Left ventricle myocardium superior (tissue), 1 donor: ENCODE results near the gene SWT1. TPM values are rescaled to one million over a fixed set of nuclear protein-coding genes. Genes with fewer than 3 reads are reported as not detected.
"Not testable (repeated sequence)": the region's sequence is repeated elsewhere in the genome, so short reads cannot be mapped to it uniquely, and the experiment has no call there.

ENCODE experiments used
- ATAC-seq: fragments of 200-7000 bp; cut with Tn5 transposase; one replicate; pipeline ENCODE4 v1.9.1; 2020; ENCODE audit warnings: mild to moderate bottlenecking, moderate library complexity
- DNase-seq: peaks from one replicate; pipeline ENCODE4 v3.0.0-alpha.2; 2020
- intact Hi-C: fragments of 100-400 bp; cut with micrococcal nuclease; formaldehyde crosslinking; loops from one replicate; pipeline ENCODE4 v1.11.0; 2022
- total RNA-seq: library from RNA; stranded (reverse); fragmentation: NEBNext Ultra II Directional; extraction: Animal tissue kit (Norgen Biotek cat#: 25700); gene quantifications from one replicate; pipeline ENCODE4 v1.2.1, GENCODE V29; 2021
- donor health status: DM: no; HTN: yes; CAD: no; lungs with severe emphysema.

Gene SWT1
- total RNA-seq, 1 donor from 2014 or later = 6.8 TPM

DNA sequence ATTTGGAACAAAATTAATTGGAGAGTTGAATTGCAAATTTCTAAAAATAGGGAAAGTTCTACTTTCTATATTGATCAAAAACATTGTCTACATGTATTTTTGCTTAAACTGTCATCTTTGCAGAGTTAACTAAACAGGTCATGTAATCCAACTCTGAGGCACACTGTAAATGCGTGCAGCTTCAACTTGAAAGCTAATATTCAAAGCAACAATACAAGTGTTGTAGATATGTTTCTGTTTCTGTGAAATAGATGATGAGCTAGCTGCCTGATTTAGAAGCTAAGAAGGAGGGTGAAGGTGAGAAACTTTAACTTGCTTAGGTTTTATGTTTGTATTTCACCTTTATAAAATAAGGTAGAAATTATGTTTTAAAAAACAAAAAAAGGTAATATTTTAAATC lies 82.9 kb downstream of the SWT1 start:
- intact Hi-C loops = loop anchor here (5.0 kb wide), 1 partner anchor 432 kb away; no protein-coding TSS in a partner anchor
- DNase-seq = no peak
- peak; percentile 38 for ATAC-seq

DNA sequence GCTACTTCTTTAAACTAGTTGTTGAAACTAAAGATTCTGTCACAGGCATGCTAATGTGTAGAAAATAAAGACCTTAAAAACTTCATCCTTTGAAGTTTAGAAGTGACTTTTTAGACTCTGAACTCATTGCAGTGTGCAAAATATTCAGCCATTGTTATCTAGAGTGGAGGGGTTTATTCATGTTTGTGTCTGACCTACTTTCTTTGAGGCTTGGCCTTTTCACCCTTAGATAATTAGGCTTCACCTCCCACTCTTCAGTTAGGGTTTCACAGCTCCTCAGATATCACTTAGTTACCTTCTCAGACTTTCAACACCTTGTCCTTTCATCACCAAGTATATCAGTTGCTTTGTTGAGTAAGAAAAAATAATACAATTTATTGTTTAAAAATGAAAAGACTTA lies 84.2 kb downstream of the SWT1 start:
- ATAC-seq = no peak
- intact Hi-C loops = loop anchor here (5.0 kb wide), 1 partner anchor 431 kb away; no protein-coding TSS in a partner anchor
- DNase-seq = no peak

DNA sequence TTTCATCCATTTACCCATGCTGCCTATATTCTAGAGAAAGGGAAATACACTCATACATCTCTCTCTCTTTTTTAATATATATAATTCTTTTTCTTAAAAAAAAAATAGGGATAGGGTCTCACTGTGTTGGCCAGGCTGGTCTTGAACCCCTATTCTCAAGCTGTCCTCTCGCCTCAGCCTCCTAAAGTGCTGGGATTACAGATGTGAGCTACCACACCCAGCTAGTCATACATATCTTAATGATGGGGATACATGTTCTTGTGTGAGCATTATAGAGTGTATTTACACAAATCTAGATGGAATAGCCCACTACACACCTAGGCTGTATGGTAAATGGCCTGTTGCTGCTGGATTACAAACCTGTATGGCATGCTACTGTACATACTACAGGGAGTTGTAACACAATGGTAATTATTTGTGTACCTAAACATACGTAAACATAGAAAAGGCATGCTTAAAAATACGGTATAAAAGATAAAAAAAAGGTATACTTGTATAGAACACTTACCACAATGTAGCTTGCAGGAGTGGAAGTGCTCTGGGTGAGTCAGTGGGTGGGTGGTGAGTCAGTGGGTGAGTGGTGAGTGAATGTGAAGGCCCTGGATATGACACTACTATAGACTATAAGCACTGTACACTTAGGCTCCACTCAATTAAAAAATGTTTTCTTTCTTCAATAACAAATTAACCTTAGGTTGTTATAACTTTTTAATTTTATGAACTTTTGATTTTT lies 87.2 kb downstream of the SWT1 start:
- intact Hi-C loops = loop anchor here (5.0 kb wide), 1 partner anchor 428 kb away; no protein-coding TSS in a partner anchor
- DNase-seq (no peak), ATAC-seq (no peak)

DNA sequence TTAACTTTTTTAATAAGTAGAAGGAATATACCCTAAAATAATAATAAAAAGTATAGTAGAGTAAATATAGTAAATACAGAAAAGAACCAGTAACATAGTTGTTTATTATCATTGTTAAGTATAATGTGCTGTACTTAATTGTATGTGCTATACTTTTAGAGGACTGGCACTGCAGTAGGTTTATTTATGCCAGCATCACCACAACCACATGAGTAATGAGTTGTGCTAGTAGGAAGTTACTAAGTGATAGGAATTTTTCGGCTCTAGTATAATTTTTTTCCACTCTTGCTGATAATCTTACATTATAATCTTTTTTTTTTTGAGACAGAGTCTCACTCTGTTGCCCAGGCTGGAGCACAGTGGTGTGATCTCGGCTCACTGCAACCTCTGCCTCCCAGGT lies 88.5 kb downstream of the SWT1 start:
- no peak for DNase-seq
- intact Hi-C loops = no loop called here
- ATAC-seq = no peak

DNA sequence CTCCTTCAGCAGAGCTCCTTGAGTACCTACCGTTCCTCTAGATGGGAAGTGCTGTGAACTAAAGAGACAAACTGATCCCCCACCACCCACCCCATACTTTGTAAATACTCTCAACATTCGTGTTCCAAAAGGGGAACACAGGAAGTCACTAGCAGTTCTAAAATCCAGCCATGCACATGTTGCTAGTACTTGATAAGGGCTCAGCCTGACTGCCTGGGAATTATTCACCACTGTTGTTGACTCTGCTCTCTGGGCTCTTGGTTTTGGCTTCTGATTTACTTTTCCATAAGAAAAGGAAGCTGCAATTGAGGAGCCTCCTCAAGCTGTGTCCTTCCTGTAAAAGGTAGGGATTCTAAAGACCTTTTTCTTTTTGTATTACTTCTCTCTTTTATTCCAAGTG lies 92.6 kb downstream of the SWT1 start:
- DNase-seq = no peak
- intact Hi-C loops = no loop called here
- ATAC-seq = peak; percentile 71

DNA sequence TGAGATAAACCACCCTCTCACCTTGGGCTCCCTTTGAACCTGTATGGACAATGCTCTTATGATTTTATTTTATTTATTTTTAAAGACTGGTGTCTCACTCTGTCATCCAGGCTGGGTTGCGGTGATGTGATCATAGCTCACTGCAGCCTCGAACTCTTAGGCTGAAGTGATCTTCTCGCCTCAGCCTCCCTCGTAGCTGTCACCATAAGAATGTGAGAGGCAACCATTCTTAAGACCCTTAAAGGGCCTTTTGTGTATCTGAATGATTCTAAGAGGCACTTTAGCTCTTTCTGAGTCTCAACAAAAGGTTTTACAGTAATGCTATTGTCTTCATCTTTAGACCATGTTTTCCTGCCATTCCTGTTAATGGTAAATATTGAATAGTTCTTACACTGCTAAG lies 93.1 kb downstream of the SWT1 start:
- intact Hi-C loops = no loop called here
- DNase-seq (no peak), ATAC-seq (no peak)

DNA sequence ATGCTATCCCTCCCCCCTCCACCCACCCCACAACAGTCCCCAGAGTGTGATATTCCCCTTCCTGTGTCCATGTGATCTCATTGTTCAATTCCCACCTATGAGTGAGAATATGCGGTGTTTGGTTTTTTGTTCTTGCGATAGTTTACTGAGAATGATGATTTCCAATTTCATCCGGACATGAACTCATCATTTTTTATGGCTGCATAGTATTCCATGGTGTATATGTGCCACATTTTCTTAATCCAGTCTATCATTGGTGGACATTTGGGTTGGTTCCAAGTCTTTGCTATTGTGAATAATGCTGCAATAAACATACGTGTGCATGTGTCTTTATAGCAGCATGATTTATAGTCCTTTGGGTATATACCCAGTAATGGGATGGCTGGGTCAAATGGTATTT lies 95.0 kb downstream of the SWT1 start:
- ATAC-seq, intact Hi-C loops: not testable (repeated sequence)

DNA sequence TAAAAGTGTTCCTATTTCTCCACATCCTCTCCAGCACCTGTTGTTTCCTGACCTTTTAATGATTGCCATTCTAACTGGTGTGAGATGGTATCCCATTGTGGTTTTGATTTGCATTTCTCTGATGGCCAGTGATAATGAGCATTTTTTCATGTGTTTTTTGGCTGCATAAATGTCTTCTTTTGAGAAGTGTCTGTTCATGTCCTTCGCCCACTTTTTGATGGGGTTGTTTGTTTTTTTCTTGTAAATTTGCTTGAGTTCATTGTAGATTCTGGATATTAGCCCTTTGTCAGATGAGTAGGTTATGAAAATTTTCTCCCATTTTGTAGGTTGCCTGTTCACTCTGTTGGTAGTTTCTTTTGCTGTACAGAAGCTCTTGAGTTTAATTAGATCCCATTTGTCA lies 95.4 kb downstream of the SWT1 start:
- intact Hi-C loops, DNase-seq, ATAC-seq: not testable (repeated sequence)

More for the DNA sequence above, 95.0 kb downstream of the SWT1 start:
- DNase-seq = not testable (repeated sequence)

DNA sequence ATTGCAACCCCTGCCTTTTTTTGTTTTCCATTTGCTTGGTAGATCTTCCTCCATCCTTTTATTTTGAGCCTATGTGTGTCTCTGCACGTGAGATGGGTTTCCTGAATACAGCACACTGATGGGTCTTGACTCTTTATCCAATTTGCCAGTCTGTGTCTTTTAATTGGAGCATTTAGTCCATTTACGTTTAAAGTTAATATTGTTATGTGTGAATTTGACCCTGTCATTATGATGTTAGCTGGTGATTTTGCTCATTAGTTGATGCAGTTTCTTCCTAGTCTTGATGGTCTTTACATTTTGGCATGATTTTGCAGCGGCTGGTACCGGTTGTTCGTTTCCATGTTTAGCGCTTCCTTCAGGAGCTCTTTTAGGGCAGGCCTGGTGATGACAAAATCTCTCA lies 98.6 kb downstream of the SWT1 start:
- ATAC-seq, intact Hi-C loops, DNase-seq: not testable (repeated sequence)

DNA sequence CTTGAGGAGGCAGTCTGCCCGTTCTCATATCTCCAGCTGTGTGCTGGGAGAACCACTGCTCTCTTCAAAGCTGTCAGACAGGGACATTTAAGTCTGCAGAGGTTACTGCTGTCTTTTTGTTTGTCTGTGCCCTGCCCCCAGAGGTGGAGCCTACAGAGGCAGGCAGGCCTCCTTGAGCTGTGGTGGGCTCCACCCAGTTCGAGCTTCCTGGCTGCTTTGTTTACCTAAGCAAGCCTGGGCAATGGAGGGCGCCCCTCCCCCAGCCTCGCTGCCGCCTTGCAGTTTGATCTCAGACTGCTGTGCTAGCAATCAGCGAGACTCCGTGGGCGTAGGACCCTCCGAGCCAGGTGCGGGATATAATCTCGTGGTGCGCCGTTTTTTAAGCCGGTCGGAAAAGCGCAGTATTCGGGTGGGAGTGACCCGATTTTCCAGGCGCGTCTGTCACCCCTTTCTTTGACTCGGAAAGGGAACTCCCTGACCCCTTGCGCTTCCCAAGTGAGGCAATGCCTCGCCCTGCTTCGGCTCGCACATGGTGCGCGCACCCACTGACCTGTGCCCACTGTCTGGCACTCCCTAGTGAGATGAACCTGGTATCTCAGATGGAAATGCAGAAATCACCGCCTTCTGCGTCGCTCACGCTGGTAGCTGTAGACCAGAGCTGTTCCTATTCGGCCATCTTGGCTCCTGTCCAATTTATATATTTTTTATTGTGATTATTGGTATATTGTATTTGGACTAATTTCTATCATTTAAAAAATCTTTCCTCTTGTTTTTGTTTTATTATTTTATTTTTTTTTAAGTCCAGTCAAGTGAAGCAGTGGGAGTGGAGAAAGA lies 100.4 kb downstream of the SWT1 start:
- intact Hi-C loops, ATAC-seq, DNase-seq: not testable (repeated sequence)

DNA sequence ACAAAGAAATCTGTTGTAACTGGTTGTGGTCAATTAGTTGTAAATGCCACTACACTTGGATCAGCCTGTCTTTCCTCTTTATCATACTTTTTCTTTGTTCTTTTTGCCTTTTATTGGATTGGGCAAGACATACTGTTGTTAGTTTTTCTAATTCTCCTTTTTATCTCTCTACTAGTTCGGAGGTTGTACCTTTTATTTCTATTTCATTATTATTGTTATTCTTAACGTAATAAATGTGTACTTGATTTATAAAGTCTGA lies 100.9 kb downstream of the SWT1 start:
- DNase-seq (no peak), ATAC-seq (no peak)
- intact Hi-C loops = no loop called here

DNA sequence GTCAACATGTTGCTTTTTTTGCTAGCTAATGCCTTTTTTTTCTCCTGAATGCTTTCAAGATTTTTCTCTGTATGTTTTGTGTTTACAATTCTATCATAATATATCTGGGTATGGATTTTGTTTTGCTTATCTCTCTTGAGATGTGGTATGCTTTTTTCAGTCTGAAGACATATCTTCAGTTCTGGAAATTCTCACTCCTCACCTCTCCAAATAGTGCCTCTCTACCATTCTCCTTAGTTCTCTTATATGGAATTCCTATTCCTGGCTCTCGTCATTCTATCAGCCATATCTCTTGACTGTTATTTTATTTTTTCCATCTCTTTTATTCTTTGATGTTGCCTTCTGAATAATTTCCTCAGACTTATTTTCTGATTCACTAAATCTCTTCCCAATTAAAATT lies 101.7 kb downstream of the SWT1 start:
- intact Hi-C loops = no loop called here
- ATAC-seq (peak; percentile 33), DNase-seq (no peak)

DNA sequence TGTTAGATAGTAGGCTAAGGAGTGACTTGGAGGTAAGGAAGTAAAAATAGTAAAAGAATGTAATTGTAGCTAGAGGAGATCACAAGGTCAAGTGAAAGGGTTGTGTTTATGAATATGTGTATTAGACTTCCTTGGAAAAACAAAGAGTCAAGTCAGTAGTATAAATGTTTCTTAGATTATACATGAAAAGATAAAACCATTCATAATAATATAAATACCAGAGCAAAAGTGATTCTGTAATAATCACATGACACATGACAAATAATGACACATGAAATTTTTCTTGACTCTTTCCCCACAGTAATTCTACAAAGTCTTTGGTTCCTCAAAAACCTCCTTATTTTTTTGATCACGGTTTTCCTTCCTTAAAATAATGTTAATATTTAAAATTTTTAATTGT lies 103.6 kb downstream of the SWT1 start:
- no peak for DNase-seq
- intact Hi-C loops = no loop called here
- ATAC-seq = no peak

DNA sequence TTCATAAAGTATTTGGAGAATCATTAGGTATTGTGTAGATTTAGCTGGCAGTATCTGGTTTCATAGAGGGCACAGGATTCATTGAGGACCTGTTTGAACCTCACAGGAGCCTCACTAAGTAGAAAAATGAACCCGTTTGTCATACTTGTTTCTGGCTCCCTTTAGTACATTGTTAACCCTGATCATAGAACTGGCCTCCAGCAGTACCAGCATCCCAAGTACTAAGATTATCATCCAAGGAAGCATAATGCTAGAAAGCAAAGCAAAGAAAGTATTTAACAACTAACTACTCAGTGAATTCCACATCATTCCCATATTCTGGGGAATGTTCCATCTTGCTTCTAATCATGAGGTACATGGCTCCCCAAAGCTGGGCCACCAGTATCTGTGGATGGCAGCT lies 105.2 kb downstream of the SWT1 start:
- DNase-seq = no peak
- intact Hi-C loops = no loop called here
- no peak for ATAC-seq

DNA sequence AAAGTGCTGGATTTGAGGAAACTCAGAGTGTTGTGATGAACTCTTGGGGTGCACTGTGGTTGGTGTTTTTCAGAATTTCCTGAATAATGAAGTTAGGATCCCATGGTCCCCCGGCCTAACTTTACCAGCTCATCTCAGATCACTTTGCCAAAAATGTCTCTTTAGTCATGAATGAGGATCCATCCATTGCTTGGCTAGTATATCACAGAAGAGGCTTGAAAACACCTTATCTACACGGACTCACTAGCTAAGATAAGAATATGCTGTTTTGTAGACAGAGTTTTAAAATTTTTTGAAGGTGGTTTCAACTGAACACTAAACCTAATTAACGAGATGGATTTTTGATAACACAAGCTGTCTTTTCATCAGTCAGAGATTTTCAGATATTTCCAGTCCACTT lies 106.3 kb downstream of the SWT1 start:
- ATAC-seq = no peak
- no peak for DNase-seq
- intact Hi-C loops = no loop called here

DNA sequence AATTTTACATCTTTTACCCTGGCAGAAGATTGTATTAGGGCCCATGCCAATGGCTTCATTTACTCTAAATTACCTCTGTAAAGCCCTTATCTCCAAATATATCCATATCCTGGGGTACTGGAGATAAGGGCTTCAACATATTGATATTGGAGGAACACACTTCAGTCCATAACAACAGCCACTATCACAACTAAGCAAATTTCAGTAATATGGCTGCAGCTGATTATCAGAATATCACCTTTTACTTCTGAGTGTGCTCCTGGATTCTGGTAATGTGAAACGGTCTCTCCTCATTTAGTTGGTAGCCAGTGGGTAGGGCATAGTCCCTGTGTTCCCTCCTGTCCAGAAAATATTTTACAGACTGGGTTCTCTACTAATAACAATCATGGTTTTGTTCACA lies 106.8 kb downstream of the SWT1 start:
- ATAC-seq = no peak
- intact Hi-C loops = no loop called here
- no peak for DNase-seq

DNA sequence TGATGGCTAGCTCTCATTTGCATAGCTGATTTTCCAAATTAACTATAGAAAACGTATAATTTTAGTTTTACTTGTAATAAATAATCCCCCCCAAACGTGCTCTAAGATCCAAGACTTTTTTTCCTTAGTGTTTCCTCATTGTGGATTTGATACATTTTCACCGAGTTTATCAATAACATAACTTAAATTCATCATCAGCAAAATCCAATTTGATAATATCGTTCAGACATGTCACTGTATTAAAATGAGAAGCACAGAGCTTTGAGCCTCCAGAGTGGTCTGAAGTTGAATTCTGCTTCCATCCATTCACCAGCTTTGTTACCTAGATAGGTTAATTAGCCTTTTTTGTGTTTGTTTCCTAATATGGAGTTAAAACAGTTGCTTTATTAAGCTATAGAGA lies 108.3 kb downstream of the SWT1 start:
- DNase-seq (no peak), ATAC-seq (no peak)
- intact Hi-C loops = no loop called here

DNA sequence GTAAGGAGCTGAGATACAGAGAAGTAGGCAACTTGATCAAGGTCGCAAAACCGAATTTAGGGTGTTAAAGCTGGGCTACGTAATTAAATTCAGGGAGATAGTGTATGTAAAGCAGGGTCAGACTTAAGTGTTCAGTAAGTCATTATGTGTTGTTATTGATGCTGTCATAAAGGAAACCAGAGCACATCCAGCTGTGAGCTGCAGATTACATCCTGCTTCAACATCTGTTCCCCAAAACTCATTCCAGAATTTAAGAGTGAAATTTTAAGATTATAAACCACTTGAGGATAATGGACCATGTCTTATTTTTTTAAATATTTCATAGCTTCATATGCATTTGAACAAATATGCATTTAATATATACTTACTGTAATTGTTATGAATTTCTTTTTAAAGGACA lies 110.3 kb downstream of the SWT1 start:
- no peak for DNase-seq

DNA sequence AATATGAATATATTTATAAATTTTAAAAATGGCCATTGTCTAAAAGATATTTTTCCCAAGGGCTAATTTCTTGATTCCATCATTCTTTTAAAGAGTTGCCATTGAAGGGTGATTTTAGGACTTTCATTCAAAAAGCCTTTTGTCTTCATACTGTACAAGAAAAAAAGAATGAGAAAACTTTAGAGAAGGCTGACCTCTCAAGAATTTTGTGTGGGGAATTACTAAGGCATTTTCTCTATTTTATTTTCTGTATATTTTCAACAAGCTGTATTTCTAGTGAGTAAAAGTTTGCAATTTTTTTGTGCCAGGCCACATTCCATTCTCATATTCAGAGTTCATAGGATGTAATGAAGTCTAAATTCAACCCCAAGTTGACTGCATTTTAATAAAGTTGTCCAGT lies 110.7 kb downstream of the SWT1 start:
- intact Hi-C loops = no loop called here
- no peak for DNase-seq
- ATAC-seq = no peak

More for the DNA sequence above, 110.3 kb downstream of the SWT1 start:
- intact Hi-C loops = no loop called here
- peak; percentile 21 for ATAC-seq

DNA sequence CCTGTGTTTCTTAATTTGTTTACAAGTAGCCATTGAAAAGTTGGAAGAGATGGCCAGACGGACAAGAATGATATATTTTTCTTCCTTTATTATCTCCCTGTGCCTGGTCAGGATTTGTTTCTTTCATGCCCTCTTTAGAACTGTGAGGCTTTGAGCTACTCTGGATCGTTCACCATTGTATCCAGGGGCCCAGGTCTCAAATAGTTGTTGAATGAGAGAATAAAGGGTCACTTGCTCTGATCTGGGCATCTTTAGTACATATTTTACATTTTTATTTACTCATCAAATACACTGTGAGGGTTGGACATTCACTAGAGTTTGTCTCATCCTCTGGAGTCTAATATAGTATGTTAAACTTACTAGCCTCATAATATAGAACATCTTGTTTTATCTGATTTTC lies 111.4 kb downstream of the SWT1 start:
- DNase-seq (no peak), ATAC-seq (no peak)
- intact Hi-C loops = no loop called here

DNA sequence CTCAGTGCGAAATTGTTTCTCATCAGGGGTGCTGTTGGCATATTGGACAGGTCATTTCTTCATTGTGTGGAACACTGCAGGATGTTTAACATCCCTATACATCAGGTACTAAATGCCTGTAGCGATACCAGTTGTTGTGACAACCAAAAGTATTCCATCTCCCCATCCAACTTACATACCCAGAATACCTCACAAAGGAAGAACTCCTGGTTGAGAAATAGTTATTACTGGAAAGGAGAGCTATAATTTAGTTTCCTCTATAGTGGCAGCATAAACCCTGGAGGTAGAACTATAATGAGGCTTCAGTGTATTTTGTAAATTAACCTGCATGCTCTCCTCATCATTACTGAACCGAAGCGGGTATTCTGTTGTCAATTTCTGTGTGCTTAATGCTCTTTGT lies 115.0 kb downstream of the SWT1 start:
- intact Hi-C loops = no loop called here
- ATAC-seq (no peak), DNase-seq (no peak)
